Measurements from ENCODE around the gene FBRSL1.

FBRSL1 gene

DNA sequence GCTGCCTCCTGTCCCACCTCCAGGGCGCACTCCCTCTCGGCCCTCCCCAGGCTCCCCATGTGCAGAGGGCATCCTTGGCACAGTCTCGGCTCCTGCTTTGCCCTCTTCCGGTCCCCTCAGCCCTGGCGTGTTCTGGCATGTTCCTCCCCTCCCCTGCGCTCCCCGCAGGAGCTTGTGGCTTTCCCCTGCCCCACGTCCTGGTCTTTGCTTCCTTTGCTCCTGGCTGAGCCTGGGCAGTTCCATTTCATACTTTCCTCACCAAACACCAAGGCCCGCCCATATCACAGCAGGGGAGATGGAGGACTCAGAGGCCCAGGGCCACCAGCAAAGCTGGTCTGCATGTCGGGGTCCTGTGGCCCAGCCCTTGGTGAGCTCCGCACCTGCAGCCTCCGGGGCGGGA is 56.0 kb downstream of the FBRSL1 start:
- no peak for DNase-seq

DNA sequence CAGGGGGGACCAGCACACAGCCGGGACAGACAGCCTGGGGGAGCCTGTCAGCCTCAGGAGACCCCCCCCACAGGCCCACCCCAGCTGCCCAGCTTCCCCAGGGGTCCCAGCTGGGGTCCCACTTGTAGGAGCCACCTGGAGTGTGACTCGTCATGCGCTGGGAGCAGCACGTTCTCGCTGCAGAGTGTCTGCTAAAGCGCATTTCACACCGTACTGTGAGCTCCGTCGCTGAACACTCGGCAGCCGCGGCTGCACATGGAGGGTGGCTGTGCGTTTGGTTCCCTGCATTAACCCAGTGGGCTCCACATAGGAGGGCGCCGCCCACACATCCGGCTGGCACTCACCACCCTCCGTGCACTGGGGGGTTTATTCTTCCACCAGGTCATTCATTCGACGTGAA is 56.7 kb downstream of the FBRSL1 start:
- no peak for DNase-seq

DNA sequence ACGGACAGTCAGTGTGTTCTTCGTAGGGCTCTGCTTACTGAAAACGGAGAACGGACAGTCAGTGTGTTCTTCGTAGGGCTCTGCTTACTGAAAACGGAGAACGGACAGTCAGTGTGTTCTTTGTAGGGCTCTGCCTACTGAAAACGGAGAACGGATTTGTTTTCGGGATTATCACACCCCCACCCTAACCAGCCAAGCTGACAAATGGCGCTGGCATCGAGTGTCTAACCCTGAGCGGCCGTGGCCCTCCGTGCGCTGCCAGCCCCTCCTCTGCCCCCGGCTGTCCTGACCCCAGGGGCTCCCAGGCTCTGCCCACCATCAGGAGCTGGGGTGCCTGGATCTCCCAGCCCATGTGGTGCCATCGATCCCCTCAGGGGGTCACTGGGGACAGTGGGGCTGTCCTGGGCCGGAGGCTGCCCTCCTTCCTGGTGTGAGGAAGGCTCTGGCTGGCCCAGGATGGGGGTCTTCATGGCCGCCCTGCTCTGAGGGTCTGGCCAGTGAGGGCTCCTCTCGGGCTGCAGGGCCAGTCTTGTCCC is 57.3 kb downstream of the FBRSL1 start:
- DNase-seq, result no peak

DNA sequence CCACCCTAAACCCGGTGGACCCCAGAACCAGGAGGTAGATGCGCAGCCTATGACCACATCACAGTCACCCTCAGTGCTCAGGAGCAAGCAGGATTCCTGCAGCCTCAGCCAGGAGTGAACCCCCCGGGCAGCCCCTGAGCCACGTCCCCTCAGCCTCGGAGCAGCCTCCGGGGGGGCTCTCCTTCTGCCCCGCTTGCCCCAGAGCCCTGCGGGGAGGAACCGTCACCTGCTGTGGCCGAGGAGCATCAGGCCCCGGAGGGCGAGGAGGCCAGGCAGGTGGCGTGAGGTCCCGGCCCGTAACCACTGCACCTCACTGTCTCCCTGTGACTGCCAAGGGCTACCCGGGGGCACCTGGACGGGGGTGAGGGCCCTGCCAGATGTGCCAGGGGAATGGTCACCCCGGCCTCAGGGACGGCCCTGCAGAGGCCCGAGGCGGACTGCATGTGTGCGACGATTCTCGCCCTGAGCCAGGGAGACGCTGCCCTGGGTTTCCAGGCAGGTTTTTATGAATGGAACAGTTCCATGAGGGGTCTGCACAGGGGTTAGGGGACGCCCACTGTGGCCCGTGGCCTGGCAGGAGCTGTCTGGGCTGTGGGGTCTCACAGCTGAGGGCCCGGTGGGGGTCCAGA is 58.6 kb downstream of the FBRSL1 start:
- DNase-seq, result no peak

DNA sequence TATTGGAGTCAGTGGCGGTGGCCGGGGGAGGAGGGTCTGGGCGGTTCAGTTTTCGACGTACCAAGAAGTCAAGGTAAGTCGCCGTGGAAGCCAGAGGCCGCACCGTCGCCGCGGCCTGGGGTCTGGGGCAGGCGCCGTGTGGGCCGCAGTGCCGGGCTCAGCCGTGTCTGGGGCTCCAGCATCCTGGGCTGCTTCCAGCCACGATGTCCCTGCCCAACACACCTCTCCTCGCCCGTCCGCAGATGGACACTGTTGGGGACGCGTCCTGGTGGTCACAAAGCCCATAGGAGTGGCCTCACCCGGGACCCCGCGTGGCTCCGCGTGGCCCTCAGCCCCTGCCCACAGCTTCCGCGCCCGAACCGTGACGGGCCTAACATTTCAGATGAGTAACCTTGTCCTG is 59.1 kb downstream of the FBRSL1 start:
- no peak for DNase-seq

DNA sequence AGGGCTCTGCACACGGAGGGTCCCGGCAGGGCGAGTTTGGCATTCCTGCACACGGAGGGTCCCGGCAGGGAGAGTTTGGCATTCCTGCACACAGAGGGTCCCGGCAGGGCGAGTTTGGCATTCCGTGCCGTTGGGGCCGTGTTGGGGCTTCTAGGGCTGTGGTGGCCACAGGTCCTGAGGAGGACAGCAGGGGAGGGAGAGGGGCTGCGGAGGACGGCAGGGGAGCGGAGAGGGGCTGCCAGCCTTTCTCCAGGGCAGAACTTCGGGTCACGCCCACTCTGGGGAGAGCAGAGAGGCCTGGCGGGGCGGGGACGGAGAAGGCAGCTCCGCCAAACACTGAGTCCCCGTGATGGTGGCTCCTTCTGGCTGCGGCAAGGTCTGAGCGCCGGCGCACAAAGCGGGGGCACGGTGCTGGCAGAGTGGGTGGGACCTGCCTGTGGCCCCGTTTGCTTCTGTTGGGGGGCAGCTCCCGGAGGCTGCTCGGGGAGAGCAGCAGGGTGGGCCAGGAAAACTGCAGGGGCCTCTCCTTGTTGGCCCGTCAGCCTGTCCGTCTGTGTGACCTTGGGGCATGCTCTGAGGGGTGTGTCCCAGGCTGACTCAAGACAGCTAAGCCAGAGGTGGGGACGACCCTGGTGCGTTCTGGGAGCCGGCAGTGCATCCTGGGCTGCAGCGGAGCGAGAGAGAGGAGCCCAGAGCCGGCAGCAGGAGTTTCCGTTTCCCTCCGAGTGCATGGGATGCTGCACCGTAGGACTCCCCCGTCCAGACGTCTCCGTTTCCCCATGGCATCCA is 60.3 kb downstream of the FBRSL1 start:
- DNase-seq, result no peak

DNA sequence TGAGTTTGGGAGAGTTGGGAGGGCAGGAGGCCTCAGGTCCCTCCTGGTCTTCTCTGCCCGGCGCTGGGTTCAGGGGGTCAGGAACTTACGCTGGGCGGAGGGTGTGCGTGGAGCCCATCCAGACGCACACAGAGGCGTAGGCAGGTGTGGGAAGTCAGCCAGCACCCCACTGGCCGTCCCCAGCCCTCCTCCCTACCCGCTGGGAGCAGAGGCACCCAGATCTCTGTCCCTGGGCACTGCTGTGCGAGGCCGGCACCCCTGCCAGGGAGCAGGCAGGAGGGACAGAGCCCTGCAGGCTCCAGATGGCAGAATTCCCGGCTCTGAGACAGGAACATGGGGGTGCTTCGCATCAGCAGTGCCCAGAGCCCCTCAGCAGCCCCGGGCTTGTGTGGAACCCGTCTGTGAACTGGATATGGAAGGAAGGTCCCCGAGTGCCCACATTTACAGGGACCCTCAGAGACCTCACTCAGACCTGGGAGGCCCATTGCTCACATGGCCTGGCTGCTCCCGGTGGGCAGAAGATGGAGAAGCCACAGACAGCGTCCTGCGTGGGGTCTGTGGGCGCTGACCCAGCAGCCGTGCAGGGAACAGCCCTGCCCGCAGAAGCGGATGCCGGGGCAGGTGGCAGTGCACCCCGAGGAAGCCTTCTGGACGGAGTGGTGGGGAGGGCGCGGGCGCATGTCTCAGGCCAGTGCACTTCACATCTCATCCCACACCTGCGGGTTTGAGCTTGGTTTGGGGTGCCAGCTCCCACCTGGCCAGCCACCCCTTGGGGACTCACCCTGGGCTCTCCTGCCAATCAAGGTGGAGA is 61.1 kb downstream of the FBRSL1 start:
- DNase-seq, result no peak

DNA sequence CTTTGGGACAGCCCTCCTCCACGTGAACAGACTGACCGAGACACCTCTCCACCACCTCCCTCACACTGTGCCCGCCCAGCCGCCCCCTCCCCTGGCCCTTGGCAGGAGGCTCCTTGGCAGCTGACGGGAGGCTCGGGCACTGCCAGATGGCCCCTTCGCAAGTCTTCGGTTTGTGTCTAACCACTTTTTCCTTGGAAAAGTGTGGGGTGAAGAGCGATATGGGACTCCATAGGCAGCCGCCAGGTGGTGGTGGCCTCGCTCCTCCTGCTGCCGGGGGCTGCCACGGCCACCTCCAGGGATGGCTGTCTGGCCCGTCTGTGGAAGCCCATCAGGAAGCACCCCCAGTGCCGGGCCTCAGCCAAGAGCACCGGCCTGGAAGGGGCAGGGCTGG is 61.7 kb downstream of the FBRSL1 start:
- DNase-seq, result no peak

DNA sequence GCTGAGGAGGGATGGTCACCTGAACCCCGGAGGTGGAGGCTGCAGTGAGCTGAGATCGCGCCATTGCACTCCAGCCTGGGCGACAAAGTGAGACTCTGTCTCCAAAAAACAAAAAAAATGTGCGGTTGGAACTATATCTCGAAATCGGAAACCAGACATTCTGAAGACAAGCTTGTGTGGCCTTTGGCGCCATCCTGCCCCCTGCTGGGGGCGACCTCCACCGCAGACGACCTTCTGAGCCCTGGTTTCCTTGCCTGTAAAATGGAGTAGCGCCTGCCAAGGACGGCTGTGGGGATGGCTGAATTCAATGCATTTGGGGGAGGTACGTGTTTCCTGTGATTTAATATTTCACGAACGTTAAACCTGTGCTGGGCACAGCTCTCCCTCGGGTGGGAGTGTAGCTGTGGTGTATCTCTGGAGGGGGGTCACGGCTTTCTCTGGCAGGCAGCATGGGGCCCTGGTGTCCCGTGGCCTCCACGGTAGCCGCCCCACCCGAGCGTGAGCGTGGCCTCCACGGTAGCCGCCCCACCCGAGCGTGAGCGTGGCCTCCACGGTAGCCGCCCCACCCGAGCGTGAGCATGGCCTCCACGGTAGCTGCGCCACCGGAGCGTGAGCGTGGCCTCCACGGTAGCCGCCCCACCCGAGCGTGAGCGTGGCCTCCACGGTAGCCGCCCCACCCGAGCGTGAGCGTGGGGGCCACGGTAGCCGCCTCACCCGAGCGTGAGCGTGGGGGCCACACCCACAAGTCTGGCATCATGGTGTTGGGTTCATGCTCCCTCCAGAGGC is 65.1 kb downstream of the FBRSL1 start:
- DNase-seq, result no peak

DNA sequence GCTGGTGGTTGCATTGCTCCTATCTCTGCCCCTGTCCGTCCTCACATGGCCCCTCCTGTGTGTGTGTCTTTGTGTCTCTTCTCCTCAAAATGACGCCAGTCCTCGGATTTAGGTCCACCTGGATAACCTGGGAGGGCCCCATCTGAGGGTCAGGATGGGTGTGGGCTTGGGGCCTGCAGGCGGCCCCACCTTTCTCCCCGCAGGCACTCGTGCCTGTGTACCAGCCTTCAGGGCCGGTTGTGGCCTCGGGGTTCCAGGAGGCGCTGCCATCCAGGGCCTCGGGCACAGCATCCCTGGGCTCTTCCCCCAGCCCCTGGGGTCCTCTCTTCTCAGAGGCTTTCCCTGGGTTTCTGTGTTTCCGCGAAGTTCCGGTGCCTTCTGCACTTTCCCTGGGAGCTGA is 65.7 kb downstream of the FBRSL1 start:
- no peak for DNase-seq

DNA sequence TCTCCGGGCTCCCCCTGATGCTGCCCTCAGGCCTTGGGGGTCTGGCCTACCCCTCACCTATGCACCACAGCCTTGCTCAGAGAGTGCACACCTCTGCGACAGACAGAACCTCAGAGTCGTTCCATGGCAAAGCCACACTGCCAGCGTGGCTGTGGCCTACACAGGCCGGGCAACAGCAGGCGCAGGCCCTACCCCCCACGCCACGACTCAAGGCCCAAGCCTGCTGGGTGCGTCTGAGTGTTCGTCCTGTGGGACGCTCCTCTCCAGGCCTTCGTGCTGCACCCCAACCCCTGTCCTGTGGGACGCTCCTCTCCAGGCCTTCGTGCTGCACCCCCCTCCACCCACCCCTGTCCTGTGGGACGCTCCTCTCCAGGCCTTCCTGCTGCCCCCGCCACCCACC is 66.3 kb downstream of the FBRSL1 start:
- no peak for DNase-seq

DNA sequence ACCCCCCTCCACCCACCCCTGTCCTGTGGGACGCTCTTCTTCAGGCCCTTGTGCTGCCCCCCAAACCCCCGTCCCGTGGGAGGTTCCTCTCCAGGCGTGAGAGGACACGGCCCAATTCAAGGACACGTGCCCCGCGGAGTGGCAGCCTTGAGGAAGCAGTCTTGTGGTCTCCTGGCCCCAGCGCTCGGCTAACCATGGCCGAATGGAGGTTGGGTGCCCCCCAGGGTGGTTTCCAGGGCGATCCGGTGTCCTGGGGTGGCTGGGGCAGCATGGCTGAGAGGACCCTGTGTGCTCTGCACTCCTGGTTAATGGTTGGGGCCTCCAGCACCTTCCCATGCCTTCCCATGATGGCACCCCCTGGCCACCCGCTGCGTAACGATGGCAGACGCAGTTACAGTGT is 66.8 kb downstream of the FBRSL1 start:
- DNase-seq, result no peak

DNA sequence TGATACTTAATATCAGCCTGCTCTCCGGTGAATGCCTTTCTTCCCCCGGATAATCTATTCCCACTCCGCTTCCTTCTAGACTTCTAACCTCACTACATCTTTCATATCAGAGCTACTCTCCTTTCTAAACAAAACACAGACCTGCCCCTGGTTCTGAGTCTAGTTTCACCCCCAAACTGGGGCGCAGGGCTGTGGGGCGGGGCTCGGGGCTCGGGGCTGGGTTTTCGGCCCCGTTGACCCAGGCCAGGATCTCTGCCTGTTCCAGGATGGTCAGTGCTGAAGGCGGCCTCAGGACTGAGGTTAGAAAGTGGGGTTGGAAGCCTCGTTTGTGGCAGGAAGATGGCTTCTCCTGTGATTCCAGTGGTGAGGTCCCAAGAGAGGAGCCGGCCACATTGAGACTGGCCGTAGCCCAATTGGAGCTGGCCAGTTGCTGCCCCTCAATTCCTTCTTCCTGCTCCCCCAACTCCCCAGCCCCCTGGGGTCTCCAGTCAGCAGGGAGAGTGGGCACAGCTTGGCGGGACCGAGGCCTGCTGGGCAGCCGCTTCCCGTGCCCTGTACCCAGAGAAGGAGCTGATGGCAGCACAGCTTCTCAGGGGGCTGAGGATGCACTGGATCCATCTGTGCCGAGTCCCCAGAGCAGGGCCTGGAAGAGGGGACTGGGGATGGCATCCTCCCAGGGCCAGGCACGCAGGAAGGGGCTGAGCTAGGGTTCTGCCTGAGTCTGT is 67.5 kb downstream of the FBRSL1 start:
- DNase-seq, result no peak

DNA sequence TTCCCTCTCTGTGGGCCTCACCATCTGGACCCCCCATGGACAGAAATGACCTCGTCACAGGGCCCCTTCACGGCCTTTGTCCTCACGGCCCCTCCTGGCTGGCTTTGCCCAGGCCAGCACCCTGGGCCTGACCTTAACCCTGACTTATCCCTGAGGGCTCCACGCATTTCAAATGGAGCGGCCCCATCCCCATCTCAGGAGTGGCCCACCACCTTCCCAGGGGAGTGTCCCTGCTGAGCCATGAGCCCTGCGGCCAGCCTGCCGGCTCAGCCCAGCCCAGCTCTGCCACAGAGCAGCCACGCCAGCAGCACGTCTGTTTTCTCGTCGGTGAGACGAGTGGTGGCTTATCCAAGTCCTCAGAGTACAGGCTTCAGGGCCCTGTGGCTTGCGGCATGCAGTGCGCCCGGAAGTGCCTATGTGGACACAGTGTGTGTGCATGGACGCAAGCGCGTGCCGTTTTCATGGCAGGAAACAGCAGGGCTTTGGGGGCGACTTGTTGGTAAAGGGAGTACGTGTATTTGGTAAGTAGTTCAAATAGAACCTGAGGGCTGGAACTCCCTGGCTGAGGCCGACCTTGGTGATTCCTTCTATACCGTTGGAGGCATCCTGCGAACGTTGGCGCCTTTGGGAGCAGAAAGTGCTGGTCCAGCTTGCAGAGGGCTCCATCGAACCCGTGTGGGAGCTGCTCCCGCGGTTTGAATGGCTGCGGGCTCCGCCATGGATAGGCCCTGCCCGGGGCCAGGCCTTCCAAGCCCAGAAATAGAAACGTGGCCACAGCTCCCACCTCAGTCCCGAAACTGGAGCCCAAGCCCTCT is 68.3 kb downstream of the FBRSL1 start:
- DNase-seq, result no peak

DNA sequence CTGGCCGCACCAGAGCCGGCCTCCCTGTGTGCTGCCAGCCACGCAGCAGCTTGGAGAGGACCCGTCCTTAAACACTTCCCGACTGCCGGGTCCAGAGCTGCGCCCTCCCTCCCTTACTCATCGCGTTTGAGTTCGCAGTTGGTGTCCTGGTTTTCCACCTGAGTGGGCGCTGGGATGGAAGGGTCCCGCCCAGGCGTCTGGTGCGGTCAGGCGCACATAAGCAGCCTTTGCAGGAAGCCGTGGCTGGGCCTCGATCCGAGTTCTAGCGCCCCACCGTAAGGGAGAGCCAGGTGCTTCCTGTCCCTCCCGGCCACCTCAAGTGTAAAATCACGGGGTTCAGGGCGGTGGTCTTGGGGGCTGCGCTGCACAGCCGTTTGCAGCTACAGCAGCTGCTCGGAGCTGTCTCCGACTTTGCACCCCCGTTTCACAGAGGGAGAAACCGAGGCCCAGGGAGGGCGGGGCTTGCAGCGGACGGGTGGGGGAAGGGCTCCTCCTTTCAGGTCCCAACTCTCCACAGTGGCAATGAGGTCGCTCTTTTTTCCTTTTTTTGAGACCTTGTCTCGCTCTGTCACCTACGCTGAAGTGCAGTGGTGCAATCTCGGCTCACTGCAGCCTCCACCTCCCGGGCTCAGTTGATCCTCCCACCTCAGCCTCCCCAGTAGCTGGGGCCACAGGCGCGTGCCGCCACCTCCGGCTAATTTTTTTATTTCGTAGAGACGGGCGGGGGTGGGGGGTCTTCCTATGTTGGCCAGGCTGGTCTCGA is 69.1 kb downstream of the FBRSL1 start:
- peak; percentile 9 for DNase-seq

DNA sequence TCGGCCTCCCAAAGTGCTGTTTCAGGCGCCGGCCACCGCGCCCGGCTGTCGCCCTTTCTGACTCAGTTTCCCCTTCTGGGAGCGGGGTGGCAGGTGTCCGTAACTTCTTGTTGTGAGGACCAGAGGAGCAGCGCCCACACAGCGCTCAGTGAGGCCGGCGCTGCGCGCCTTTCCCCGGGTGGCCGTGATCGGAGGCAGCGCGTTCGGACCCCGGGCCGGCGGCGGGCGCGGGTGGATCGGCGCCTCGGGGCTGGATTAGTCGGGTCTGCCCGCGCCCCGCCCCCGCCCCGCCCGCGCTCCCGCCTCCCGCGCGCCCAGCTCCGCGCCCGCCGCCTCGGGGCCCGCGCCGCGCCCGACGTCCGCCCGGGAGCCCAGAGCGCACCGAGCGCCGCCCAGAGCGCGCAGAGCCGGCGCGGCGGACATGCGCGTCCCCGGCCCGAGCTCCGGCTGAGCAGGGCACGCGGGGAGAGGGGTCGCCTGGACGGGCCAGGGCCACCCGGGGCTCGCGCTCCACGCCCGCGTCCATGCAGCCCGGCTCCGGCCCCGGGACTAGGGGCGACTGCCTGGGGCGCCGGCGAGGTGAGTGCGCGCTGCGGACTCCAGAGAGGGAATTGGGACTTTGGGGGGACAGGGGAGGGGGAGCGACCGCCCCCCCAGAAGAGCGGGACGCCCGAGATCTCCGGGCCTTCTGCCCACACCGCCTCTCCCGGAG is 69.9 kb downstream of the FBRSL1 start:
- DNase-seq, result peak; percentile 45

DNA sequence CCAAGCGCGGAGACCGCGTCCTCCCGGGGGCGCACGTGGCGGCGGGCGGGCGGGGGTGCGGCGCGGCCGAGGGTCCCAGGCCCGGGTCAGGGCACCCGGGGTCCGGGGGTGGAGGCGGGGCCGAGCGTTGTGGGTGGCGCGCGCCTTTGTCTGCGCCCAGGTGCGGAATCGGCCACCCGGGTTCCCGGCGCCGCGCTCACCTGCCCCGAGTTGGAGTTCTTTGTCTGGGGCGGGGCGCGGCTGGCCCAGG is 70.3 kb downstream of the FBRSL1 start:
- DNase-seq, result peak; percentile 29

DNA sequence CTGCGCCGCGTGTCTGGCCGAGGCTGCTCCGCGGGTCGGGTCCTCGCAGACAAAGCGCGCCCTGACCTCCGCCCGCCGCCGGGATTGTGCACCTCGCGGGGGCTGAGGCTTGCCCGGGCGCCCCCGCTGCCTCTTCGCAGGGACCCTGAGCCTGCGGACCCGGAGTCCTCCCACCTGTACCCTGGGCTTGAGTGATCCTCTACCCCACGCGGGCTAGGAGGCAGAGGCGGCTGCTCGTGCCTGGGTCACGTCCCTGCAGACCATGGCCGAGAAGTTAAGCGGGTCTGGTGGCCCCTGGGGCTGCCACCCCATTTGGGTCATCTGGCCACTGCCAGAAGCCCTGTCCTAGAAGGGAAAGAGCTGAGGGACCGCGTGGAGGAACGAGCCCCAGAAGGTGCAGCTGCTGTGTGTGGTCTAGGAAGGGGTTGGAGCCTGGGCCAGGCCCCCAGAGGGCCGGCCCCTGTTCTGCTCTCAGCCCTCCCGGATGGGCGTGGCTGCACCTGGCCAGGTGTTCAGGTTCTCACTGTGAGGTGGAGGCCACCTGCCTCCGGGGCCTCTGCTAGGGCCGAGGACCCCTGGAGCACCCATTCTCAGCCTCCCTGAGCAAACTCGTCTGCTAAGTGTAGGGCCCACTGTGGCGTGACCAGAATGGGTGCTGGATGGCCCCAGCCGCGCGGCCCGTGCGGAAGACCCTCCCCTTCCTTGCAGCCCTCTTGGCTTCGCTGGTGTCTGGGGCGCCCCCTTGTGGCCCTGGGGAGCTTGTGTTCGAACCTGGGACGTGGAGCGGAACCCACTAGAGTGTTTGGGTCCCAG is 70.9 kb downstream of the FBRSL1 start:
- peak; percentile 78 for DNase-seq

Data from activated naive CD4-positive, alpha-beta T cell treated with Interleukin-2 at 50 U/mL for 16 hours (primary cell).